Transverse colon (tissue), 4 donors: ENCODE data around the gene CPEB1. TPM values are rescaled to one million over a fixed set of nuclear protein-coding genes. Genes with fewer than 3 reads are reported as not detected.

ENCODE experiments used
- DNase-seq: peaks from one replicate; pipeline ENCODE4 v3.0.0-alpha.2; 2019
- H3K27ac ChIP-seq, 4 donors: fragments of 200-600 bp; sonication (generic); 2 replicates each; pipeline ENCODE4 v1.5.1; 2016 to 2018; ENCODE audit warnings: inconsistent platforms in 4 of 4
- H3K27me3 ChIP-seq: fragments of 200-600 bp; sonication (generic); 2 replicates; pipeline ENCODE4 v1.5.1; 2017; ENCODE audit warnings: inconsistent platforms
- H3K36me3 ChIP-seq, 4 donors: fragments of 200-600 bp; sonication (generic); 2 replicates each; pipeline ENCODE4 v1.5.1; 2017 to 2019; ENCODE audit warnings: inconsistent platforms in 4 of 4
- H3K4me1 ChIP-seq, 4 donors: fragments of 200-600 bp; sonication (generic); 2 replicates each; pipeline ENCODE4 v1.5.1; 2017 to 2020; ENCODE audit warnings: inconsistent platforms in 4 of 4
- H3K4me3 ChIP-seq, 4 donors: fragments of 200-600 bp; sonication (generic); 1 replicate in 1 of 4; 2 replicates in 3 of 4; pipeline versions ENCODE4 v1.5.1 to v1.6.1; 2017 to 2019; ENCODE audit warnings: inconsistent platforms in 4 of 4
- H3K9me3 ChIP-seq, 2 donors: fragments of 200-600 bp; sonication (generic); 2 replicates each; pipeline ENCODE4 v1.5.1; 2017 to 2019; ENCODE audit warnings: inconsistent platforms in 2 of 2
- EP300 ChIP-seq: sonication (generic); formaldehyde crosslinking; IDR thresholded peaks from one replicate; pipeline ENCODE4 v1.6.1; 2017; ENCODE audit warnings: antibody characterized with exemption, low read depth
- POLR2A ChIP-seq: fragments of 450-650 bp; IDR thresholded peaks from one replicate; pipeline ENCODE4 v1.6.1; 2016; ENCODE audit warnings: antibody characterized with exemption, mild to moderate bottlenecking, moderate library complexity
- POLR2AphosphoS5 ChIP-seq, 3 donors: sonication (generic); formaldehyde crosslinking; IDR thresholded peaks; one replicate each; pipeline ENCODE4 v1.6.1; 2016; ENCODE audit warnings: antibody characterized with exemption in 3 of 3
- WGBS, 2 donors: methylation state at CpG; one replicate each; pipeline ENCODE4 v1.1.5; 2018; ENCODE audit warnings: low coverage in 1 of 2; 5-methylcytosine and 5-hydroxymethylcytosine counted together
- in situ Hi-C, 4 donors: fragments of 200-750 bp; cut with MboI; loops; one replicate each; pipeline versions ENCODE4 v1.15.0 to v1.15.1; 2017; ENCODE audit warnings: low sequenced_read_pairs in 3 of 4, low pct_ligation_motif_present in 1 of 4, low pct_unique_long_range_greater_than_20kb in 1 of 4
- intact Hi-C: fragments of 100-400 bp; cut with DNase I; formaldehyde crosslinking; loops from one replicate; pipeline ENCODE4 v1.15.1; 2023; ENCODE audit warnings: low total_unique reads
- total RNA-seq, 4 donors: library from RNA; depleted of rRNA; stranded (reverse); fragments of >200 nt; gene quantifications; one replicate each; pipeline ENCODE4 v1.1.0, GENCODE V29; 2016
- TF ChIP-seq, protein P1 (sequence below), 5 experiments: fragments of 200-600 bp in 3 of 5; fragments of 450-650 bp in 2 of 5; sonication (generic) in 3 of 5; IDR thresholded peaks; 1 replicate in 2 of 5; 2 replicates in 3 of 5; pipeline ENCODE4 v1.5.1; 2016 to 2017; ENCODE audit warnings: antibody characterized with exemption in 5 of 5, inconsistent platforms in 3 of 5, mild to moderate bottlenecking in 2 of 5, moderate library complexity in 1 of 5

Gene CPEB1
- total RNA-seq, 4 donors from 2014 or later, result 3.7 to 5.6 (median 3.8) TPM; not detected in 1

DNA sequence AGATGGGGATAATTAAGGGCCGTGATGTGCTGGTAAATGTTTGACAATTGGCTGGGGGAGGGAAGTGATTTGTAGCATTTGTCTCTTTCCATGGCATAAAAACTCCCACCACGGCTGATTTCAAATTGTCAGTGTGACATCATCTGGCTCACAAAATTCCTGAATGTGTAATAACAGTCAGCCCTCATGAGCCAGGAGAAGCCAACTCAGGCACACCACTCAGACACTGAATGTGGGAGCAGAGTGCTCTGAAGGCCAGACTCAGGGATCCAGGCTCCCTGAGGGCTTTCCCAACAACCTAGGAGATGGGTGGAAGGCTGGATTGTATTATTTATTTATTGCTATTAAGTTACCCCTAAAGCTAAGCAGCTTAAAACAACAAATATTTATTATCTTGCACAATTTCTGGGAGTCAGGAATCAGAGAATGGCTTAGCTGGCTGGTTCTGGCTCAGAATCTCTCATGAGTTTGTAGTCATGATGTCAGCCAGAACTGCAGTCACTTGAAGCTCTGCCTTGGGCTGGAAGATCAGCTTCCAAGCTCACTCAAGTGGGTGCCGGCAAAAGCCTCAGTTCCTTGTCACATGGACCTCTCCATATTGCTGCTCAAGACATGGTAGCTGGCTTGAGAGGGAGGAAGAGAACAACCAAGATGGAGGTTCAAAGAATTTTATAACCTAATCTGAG is 6.5 kb upstream of the CPEB1 start:
- in situ Hi-C loops (no loop called here), intact Hi-C loops (no loop called here)
- no peak for TF ChIP-seq POLR2A
- no peak for TF ChIP-seq POLR2AphosphoS5 (IDR thresholded peaks at IDR 0.05)
- TF ChIP-seq, protein P1, sequence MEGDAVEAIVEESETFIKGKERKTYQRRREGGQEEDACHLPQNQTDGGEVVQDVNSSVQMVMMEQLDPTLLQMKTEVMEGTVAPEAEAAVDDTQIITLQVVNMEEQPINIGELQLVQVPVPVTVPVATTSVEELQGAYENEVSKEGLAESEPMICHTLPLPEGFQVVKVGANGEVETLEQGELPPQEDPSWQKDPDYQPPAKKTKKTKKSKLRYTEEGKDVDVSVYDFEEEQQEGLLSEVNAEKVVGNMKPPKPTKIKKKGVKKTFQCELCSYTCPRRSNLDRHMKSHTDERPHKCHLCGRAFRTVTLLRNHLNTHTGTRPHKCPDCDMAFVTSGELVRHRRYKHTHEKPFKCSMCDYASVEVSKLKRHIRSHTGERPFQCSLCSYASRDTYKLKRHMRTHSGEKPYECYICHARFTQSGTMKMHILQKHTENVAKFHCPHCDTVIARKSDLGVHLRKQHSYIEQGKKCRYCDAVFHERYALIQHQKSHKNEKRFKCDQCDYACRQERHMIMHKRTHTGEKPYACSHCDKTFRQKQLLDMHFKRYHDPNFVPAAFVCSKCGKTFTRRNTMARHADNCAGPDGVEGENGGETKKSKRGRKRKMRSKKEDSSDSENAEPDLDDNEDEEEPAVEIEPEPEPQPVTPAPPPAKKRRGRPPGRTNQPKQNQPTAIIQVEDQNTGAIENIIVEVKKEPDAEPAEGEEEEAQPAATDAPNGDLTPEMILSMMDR (IDR thresholded peaks at IDR 0.05), result no peak
- no peak for TF ChIP-seq EP300
- no peak overlapping the region for H3K27ac ChIP-seq
- no peak for DNase-seq
- H3K36me3 ChIP-seq, result no peaks in the 10 kb centered on the region
- H3K9me3 ChIP-seq, result no peaks in the 10 kb centered on the region
- 20 to 66% methylated on average over 2 to 3 of the region's 3 CpGs for WGBS, 2 donors
- H3K4me1 ChIP-seq, result peaks cover 0 to under 1% (median 0%) of the 10 kb centered on the region in 4 donors
- H3K4me3 ChIP-seq, result no peak overlapping the region
- peaks cover 9% of the 10 kb centered on the region for H3K27me3 ChIP-seq

DNA sequence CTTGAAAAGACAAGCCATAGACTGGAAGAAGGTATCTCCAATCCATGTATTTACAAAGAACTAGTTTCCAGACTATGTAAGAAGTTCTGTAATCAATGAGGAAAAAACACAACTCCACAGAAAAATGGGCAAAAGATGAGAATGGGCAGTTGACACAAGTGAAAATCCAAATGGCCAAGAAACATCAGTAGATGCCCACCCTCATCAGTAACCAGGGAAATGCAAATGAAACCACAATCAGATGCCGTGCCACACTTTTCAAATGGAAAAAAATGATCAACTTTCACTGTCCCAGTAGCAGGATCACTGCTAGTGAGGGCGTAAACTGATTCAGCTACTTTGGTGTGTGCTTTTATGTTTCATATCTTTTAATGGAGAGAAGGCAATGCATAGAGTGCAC is 4.5 kb upstream of the CPEB1 start:
- H3K27me3 ChIP-seq, result peaks cover 28% of the 10 kb centered on the region
- H3K9me3 ChIP-seq, result no peaks in the 10 kb centered on the region
- no peak overlapping the region for H3K4me3 ChIP-seq
- H3K36me3 ChIP-seq, result no peaks in the 10 kb centered on the region
- WGBS, 2 donors, result 82 to 94% methylated on average over 2 of the region's 2 CpGs
- TF ChIP-seq POLR2AphosphoS5 (IDR thresholded peaks at IDR 0.05), result no peak
- TF ChIP-seq EP300, result no peak
- TF ChIP-seq POLR2A, result no peak
- TF ChIP-seq, protein P1 (IDR thresholded peaks at IDR 0.05), result no peak
- no peak for DNase-seq
- no peak overlapping the region for H3K27ac ChIP-seq
- peaks cover 0 to 19% (median 12%) of the 10 kb centered on the region in 4 donors for H3K4me1 ChIP-seq
- intact Hi-C loops, result no loop called here
- in situ Hi-C loops, result no loop called here

DNA sequence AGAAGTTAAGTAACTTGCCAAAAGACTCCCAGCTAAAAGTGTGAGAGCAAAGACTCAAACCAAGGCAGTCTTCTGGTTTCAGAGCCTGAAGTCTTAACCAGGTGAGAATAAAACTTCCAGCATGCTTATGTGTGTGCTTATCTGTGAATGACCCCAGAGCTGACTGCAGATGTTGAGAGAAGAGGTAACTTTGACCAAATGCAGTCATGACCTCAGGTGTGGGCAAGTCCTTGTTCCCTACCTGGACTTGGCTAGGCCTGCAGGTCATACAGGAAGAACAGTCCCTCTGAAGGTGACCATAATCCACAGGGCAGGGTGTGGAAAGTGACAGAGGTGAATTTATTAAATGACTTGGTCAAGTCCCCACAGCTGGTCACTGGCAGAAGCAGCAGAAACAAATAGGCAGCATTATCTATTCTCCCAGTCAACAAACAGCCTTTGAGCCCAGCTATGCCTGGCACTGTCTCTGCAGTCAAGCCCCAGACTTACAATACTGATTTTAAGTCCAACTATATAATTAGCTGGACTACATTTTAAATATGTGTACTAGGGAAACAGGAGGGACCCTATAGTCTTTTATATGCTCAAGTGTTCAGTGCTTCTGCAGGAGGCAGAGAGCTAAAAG is 3.0 kb upstream of the CPEB1 start:
- H3K4me3 ChIP-seq, result no peak overlapping the region
- H3K27ac ChIP-seq, result no peak overlapping the region
- TF ChIP-seq POLR2A, result no peak
- TF ChIP-seq, protein P1 (IDR thresholded peaks at IDR 0.05), result no peak
- no peak for TF ChIP-seq EP300
- TF ChIP-seq POLR2AphosphoS5 (IDR thresholded peaks at IDR 0.05), result no peak
- no peak for DNase-seq
- no peaks in the 10 kb centered on the region for H3K36me3 ChIP-seq
- intact Hi-C loops (no loop called here), in situ Hi-C loops (no loop called here)
- H3K9me3 ChIP-seq, result no peaks in the 10 kb centered on the region
- peaks cover 0 to 27% (median 12%) of the 10 kb centered on the region in 4 donors for H3K4me1 ChIP-seq
- peaks cover 43% of the 10 kb centered on the region for H3K27me3 ChIP-seq

DNA sequence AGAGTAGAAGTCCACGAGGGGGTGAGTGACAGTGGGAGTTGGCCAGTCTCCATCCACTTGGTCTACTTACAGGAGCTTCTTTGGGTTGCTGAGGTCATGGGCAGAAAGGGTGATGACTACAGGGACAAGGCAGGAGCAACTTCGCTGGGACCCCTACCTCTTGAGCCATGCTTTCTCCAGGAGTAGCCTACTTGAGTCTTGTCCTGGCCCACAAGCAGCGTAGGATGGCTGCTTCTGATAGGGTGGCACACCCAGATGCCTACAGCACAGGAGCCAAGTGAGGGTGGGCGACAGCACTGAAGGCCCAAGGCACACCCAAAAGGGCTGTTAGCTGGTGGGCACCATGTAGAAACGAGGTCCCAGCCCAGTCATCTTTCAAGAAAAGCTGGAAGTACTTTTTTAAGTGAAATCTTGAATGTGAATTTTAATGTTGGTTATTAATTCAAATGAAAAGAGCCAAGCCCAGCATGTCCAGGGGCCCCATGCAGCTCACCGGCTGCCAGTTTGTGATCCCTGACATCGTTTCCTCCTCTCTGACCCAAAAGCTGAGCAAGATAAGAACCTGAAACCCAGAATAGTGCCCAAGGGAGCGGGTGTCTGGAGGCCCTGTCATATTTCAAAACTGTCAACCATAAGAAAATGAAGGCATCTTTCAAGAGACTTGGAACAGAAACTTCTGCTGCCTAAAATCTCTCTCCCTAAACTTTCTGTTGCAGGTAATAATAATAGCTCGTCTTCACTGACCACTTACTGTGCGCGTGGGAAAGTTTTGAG is 2.2 kb upstream of the CPEB1 start:
- Histone ChIP-seq H3K27ac (no peak overlapping the region), H3K36me3 (no peaks in the 10 kb centered on the region), H3K27me3 (peaks cover 50% of the 10 kb centered on the region), H3K9me3 (no peaks in the 10 kb centered on the region), H3K4me3 (no peak overlapping the region), H3K4me1 (peaks cover 0 to 27% (median 12%) of the 10 kb centered on the region in 4 donors)
- WGBS, 2 donors, result 69 to 74% methylated on average over 7 to 11 of the region's 11 CpGs
- in situ Hi-C loops, result no loop called here
- DNase-seq, result no peak
- TF ChIP-seq, protein P1 (IDR thresholded peaks at IDR 0.05), result no peak
- TF ChIP-seq POLR2AphosphoS5 (IDR thresholded peaks at IDR 0.05) (no peak), POLR2A (no peak), EP300 (no peak)
- intact Hi-C loops, result no loop called here
